Measurements from ENCODE around the gene OPRM1.
"Not testable (repeated sequence)": the region's sequence is repeated elsewhere in the genome, so short reads cannot be mapped to it uniquely, and the experiment has no call there.

Gene OPRM1

GRCh38 chr6:154156135-154156896, 117.3 kb downstream of the OPRM1 start:
- DNase-seq, result peak; percentile 54

GRCh38 chr6:154157082-154157481, 118.0 kb downstream of the OPRM1 start:
- DNase-seq, result no peak

GRCh38 chr6:154157706-154158105, 118.7 kb downstream of the OPRM1 start:
- DNase-seq, result no peak

GRCh38 chr6:154159126-154159525, 120.1 kb downstream of the OPRM1 start:
- no peak for DNase-seq

GRCh38 chr6:154161689-154162088, 122.6 kb downstream of the OPRM1 start:
- DNase-seq, result no peak

- no peak for DNase-seq
Observed at GRCh38 chr6:154164397-154164796, 125.4 kb downstream of the OPRM1 start.

GRCh38 chr6:154165478-154165877, 126.4 kb downstream of the OPRM1 start:
- DNase-seq, result no peak

- DNase-seq, result no peak
Observed at GRCh38 chr6:154166140-154166539, 127.1 kb downstream of the OPRM1 start.

GRCh38 chr6:154167126-154167525, 128.1 kb downstream of the OPRM1 start:
- no peak for DNase-seq

- no peak for DNase-seq
Observed at GRCh38 chr6:154169193-154169847, 130.3 kb downstream of the OPRM1 start.

GRCh38 chr6:154170106-154170505, 131.1 kb downstream of the OPRM1 start:
- DNase-seq, result no peak

GRCh38 chr6:154172393-154172792, 133.4 kb downstream of the OPRM1 start:
- not testable (repeated sequence) for DNase-seq

GRCh38 chr6:154179434-154179833, 140.4 kb downstream of the OPRM1 start:
- no peak for DNase-seq

GRCh38 chr6:154187203-154187602, 148.2 kb downstream of the OPRM1 start:
- DNase-seq, result no peak

GRCh38 chr6:154187714-154188113, 148.7 kb downstream of the OPRM1 start:
- DNase-seq, result no peak

- DNase-seq, result no peak
Observed at GRCh38 chr6:154196333-154196885, 157.4 kb downstream of the OPRM1 start.

- DNase-seq, result no peak
Observed at GRCh38 chr6:154197196-154197860, 158.3 kb downstream of the OPRM1 start.

- DNase-seq, result not testable (repeated sequence)
Observed at GRCh38 chr6:154201688-154202087, 162.6 kb downstream of the OPRM1 start.

- DNase-seq, result no peak
Observed at GRCh38 chr6:154202339-154202738, 163.3 kb downstream of the OPRM1 start.

GRCh38 chr6:154202958-154203357, 163.9 kb downstream of the OPRM1 start:
- no peak for DNase-seq

- DNase-seq, result no peak
Observed at GRCh38 chr6:154206141-154206540, 167.1 kb downstream of the OPRM1 start.

GRCh38 chr6:154206996-154207395, 168.0 kb downstream of the OPRM1 start:
- DNase-seq, result no peak

GRCh38 chr6:154209555-154209954, 170.5 kb downstream of the OPRM1 start:
- no peak for DNase-seq

- no peak for DNase-seq
Observed at GRCh38 chr6:154210678-154211077, 171.6 kb downstream of the OPRM1 start.
